ENCODE measurements around the gene GNLY.

GRCh38 chr2:85692039-85692645 is 2.0 kb upstream of the GNLY start:
- TF ChIP-seq, protein P1, sequence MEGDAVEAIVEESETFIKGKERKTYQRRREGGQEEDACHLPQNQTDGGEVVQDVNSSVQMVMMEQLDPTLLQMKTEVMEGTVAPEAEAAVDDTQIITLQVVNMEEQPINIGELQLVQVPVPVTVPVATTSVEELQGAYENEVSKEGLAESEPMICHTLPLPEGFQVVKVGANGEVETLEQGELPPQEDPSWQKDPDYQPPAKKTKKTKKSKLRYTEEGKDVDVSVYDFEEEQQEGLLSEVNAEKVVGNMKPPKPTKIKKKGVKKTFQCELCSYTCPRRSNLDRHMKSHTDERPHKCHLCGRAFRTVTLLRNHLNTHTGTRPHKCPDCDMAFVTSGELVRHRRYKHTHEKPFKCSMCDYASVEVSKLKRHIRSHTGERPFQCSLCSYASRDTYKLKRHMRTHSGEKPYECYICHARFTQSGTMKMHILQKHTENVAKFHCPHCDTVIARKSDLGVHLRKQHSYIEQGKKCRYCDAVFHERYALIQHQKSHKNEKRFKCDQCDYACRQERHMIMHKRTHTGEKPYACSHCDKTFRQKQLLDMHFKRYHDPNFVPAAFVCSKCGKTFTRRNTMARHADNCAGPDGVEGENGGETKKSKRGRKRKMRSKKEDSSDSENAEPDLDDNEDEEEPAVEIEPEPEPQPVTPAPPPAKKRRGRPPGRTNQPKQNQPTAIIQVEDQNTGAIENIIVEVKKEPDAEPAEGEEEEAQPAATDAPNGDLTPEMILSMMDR (IDR thresholded peaks at IDR 0.05) = no peak
- TF ChIP-seq EP300 (IDR thresholded peaks at IDR 0.05) (no peak), POLR2A (IDR thresholded peaks at IDR 0.05) (no peak)
